Measurements from ENCODE around the gene CDO1.

- no peak for TF ChIP-seq POLR2A (IDR thresholded peaks at IDR 0.05; ENCODE audit: low read depth, low read length)
- TF ChIP-seq SPI1 (IDR thresholded peaks at IDR 0.05; ENCODE audit: low read depth, low read length), result no peak
Measured at GRCh38 chr5:115831163-115831768, 14.8 kb upstream of the CDO1 start.

Measured in GM12891 (cell line).